ENCODE data around the gene ESR2.
"Not testable (repeated sequence)": the region's sequence is repeated elsewhere in the genome, so short reads cannot be mapped to it uniquely, and the experiment has no call there.

Gene ESR2

DNA sequence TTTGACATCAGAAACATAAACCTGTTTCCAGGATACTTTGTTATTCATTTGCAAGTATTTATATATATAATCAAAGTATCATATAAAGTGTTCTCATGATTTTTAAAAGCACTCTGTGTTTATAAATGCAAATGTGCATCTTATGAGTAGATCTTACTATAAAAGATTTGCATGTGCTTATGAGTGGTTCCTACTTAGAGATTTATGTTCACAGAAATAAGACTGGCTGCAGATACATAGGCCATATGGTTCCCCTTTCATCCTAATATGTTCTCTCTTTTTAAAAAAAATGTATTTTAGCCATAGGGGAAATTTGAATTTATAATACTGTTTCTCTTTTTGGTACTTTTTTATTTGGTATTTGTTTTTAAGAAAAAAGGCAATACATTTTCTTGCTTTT is 174.2 kb downstream of the ESR2 start:
- no peak for DNase-seq

GRCh38 chr14:64119500-64119899 is 174.7 kb downstream of the ESR2 start:
- peak; percentile 73 for DNase-seq

GRCh38 chr14:64118892-64119291 is 175.3 kb downstream of the ESR2 start:
- DNase-seq: no peak

DNA sequence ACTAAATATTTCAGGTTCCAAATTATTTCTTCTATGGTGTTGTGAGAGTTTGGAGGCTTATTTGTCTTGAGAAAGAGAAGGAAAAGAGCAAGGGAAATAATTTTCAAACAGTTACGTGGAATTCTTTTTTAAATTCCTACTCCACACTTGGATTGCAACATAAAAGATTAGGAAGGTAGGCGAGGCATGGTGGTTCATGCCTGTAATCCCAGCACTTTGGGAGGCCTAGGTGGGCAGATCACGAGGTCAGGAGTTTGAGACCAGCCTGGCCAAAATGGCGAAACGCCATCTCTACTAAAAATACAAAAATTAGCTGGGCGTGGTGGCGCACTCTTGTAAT is 175.8 kb downstream of the ESR2 start:
- DNase-seq: not testable (repeated sequence)

DNA sequence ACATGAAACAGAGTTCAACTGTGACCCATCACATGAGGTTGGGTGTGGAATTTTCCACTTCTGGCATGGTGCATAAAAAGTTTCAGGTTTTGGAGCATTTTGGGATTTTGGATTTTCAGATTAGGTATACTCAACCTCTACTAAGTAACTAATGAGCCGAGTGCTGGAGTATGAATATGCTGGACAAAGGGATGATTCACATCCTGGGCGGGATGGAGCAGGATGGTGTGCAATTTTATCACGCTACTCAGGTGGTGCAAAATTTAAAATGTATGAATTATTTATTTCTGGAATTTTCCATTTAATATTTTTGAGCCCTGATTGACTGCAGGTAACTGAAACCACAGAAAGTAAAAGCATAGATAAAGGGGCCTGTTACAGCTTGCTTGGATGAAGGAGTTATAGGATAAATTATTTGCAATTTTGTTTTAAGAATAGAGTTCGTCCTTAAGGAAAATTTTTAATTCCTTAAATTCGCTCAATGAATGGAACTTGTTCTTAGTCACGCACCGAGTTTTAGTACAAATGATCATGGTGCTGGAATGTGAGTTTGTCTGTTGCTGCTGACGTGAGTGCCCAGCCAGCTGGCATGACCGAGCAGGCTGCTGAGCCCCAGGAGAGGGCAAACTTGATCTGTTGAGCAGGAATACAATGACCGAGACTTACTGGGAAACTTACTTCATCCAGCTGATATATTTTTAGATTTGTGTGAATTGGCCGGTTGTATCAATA is 176.3 kb downstream of the ESR2 start:
- DNase-seq: peak; percentile 18

- DNase-seq: no peak
These were observed 178.8 kb downstream of the ESR2 start for GRCh38 chr14:64115401-64115800.

DNA sequence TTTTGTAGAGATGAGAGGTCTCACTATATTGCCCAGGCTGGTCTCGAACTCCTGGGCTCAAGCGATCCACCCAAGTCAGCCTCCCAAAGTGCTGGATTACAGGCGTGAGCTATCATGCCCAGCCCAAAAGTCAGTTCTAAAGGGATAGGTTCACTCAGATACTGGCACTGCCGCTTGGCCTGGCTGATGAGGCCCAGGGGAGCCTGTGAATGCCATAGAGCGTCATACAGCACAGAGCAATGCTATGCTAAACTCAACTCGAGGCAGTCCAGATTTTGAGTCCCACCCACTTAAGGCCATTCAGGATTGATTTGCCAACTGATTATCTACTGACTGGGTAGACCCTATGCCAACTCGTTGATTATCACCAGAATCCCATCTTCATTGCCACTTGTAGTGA is 179.4 kb downstream of the ESR2 start:
- DNase-seq: no peak

DNA sequence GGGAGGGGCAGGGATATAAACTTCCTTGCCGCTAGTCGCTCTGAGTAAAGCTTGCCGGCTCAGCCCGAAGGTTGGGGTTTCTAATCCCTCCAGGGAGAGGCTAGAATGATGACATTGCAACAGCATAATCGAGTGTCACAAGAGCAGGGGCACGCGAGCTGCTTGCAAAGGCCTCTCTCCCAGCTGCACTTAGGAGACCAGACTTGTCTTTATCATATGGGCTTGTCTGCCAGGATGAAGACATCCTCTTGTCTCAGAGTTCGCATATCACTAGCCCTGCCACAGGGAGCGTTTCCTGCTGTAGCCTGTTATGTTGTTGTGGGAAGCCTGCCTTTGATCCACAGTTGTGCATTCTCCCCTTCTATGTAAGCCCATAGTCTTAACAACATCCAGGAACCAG is 180.0 kb downstream of the ESR2 start:
- peak; percentile 6 for DNase-seq

- DNase-seq: no peak
These were observed 181.1 kb downstream of the ESR2 start for GRCh38 chr14:64112867-64113678.

- DNase-seq: peak; percentile 10
These were observed 183.4 kb downstream of the ESR2 start for GRCh38 chr14:64110802-64111201.

GRCh38 chr14:64109819-64110554 is 184.2 kb downstream of the ESR2 start:
- no peak for DNase-seq

DNA sequence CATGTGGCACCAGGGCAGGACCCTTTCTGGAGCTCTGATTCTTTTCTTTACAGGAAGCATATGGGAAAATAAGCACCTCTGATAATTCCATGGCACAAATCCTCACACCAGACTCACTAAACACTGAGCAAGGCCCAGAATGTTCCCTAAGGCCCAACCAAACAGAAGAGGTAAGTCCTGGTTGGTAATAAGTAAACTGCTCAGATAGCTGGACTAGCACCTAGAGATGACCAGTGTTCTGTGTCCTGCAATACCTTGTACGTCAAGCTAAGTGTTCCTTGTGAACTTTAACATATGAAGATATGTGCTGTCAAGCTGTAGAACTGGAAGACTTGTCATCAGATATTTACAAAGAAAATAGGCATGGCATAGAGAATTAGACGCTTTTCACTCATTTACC is 186.7 kb downstream of the ESR2 start:
- no peak for DNase-seq

- no peak for DNase-seq
These were observed 196.1 kb downstream of the ESR2 start for GRCh38 chr14:64098120-64098519.

DNA sequence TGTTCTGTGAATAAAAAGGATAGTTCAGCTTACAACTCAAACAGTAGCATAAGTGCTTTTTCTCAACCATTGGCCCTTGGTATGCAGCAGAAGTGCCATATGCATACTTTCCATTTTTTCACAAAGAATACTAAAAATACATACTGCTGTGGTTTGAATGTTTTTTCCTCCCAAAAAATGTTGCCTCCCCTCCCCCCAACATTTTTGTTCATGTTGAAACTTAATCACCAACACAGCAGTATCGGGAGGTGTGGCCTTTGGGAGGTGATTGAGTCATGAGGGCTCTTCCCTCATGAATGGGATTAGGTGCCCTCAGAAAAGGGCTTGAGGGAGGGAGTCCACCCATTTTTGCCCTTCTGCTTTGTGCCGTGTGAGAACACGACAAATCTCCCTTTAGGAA is 198.6 kb downstream of the ESR2 start:
- peak; percentile 92 for DNase-seq

- no peak for DNase-seq
These were observed 201.2 kb downstream of the ESR2 start for GRCh38 chr14:64092940-64093339.

DNA sequence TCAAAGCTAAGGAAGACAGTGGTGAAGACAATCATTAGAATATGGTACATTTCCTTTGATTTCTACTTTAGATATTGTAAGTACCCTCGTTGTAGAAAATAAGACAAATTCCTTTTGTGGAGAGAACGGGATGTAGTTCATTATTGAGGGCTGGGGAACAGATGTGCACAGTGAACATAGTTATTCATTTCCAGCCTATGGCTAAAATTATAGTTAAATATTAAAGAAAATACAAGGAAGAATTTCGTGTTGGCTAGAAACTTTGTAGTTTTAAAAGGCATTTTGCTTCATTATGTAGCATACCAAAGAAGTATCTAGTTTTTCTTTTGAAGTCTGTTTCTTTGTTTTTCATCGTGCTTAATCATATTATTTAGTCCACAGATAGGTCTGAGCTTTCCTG is 201.8 kb downstream of the ESR2 start:
- no peak for DNase-seq

- no peak for DNase-seq
These were observed 203.0 kb downstream of the ESR2 start for GRCh38 chr14:64091217-64091616.

DNA sequence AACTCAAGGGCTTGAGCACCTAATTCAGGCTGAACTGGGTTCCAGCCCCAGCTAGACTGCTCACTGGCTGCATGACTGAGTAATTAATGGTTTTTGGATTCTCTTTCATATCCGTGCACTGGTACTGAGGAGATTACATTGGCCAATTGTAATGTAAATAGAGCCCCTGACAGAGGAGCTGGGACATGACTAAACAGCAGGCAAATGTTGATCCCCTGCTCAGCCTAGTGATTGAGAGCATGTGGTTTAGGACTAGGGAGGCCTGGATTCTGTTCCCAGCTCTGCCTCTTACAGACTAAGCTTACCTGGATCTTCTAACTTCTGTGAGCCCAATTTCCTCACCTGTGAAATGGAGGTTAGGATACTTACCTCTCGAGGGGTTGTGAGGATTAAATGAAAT is 204.3 kb downstream of the ESR2 start:
- DNase-seq: peak; percentile 15

GRCh38 chr14:64088647-64088964 is 205.6 kb downstream of the ESR2 start:
- DNase-seq: no peak

GRCh38 chr14:64082837-64083236 is 211.3 kb downstream of the ESR2 start:
- no peak for DNase-seq

GRCh38 chr14:64081174-64081746 is 212.9 kb downstream of the ESR2 start:
- DNase-seq: no peak

- DNase-seq: no peak
These were observed 213.7 kb downstream of the ESR2 start for GRCh38 chr14:64080452-64080851.

DNA sequence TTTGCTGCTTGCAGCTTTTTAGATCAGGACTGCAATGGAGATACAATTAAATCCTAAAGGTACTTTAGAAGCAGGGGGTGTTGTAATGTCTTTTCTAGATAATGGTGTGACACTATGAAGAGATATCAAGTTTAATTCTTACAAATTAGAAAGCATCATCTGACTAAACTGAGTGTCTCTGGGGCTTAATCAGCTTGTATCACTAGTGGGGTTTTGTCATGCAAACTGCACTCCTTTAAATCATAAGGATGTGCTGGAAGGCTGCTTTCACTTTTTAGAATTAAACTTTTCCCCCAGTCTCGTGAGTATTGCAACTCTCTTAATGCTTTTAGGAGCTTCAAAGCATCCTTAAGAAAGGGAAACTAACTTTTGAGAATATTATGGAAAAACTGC is 218.6 kb downstream of the ESR2 start:
- DNase-seq: no peak
